HepG2 (cell line): ENCODE results near the gene BCAS1.

Experiments used
- ATF7 ChIP-seq, 2 experiments: fragments of 450-650 bp in 1 of 2; sonication (generic) in 1 of 2; formaldehyde crosslinking in 1 of 2; IDR thresholded peaks; 2 replicates each; pipeline versions ENCODE4 v1.4.0 to v1.6.1; 2016 to 2020; ENCODE audit warnings: antibody characterized with exemption in 1 of 2, mild to moderate bottlenecking in 1 of 2, missing genetic modification reagents in 1 of 2
- BCL6 ChIP-seq: IDR thresholded peaks from 2 replicates; pipeline ENCODE4 v1.6.1; 2016; ENCODE audit warnings: missing genetic modification reagents, missing compliant biosample characterization
- FLYWCH1 ChIP-seq: sonication (generic); formaldehyde crosslinking; IDR thresholded peaks from 2 replicates; pipeline ENCODE4 v1.8.1; 2023; ENCODE audit warnings: mild to moderate bottlenecking, missing genetic modification reagents
- GABPA ChIP-seq, 2 experiments: IDR thresholded peaks; 2 replicates each; pipeline ENCODE4 v1.6.1; 2011 to 2016; ENCODE audit warnings: low read depth in 2 of 2, low read length in 1 of 2, missing biosample characterization in 1 of 2, missing genetic modification characterization in 1 of 2
- KLF12 ChIP-seq: sonication (generic); formaldehyde crosslinking; IDR thresholded peaks from 2 replicates; pipeline ENCODE4 v1.4.0; 2020; ENCODE audit warnings: missing genetic modification reagents, borderline replicate concordance
- POLR2AphosphoS2 ChIP-seq: IDR thresholded peaks from 2 replicates; pipeline ENCODE4 v1.6.1; 2011; ENCODE audit warnings: low read depth, low read length, improper control_type of control experiment
- PRMT3 ChIP-seq: sonication (generic); formaldehyde crosslinking; IDR thresholded peaks from 2 replicates; pipeline ENCODE4 v1.8.1; 2022; ENCODE audit warnings: low read depth, mild to moderate bottlenecking, moderate library complexity, missing genetic modification reagents, borderline replicate concordance
- SMC3 ChIP-seq: IDR thresholded peaks from 2 replicates; pipeline ENCODE4 v1.6.1; 2011; ENCODE audit warnings: low read length, improper control_type of control experiment
- THRA ChIP-seq: sonication (generic); formaldehyde crosslinking; IDR thresholded peaks from 2 replicates; pipeline ENCODE4 v1.4.0; 2020; ENCODE audit warnings: missing genetic modification reagents, borderline replicate concordance
- ZBTB33 ChIP-seq: sonication (generic); formaldehyde crosslinking; IDR thresholded peaks from 2 replicates; pipeline ENCODE4 v1.4.0; 2020; ENCODE audit warnings: missing genetic modification reagents
- ZHX1 ChIP-seq: sonication (generic); formaldehyde crosslinking; IDR thresholded peaks from 2 replicates; pipeline ENCODE4 v1.8.1; 2022; ENCODE audit warnings: low read depth, mild to moderate bottlenecking, missing genetic modification reagents
- ZMAT5 ChIP-seq: sonication (generic); formaldehyde crosslinking; IDR thresholded peaks from 2 replicates; pipeline ENCODE4 v1.5.0; 2020; ENCODE audit warnings: mild to moderate bottlenecking, low read depth, missing genetic modification reagents, borderline replicate concordance

GRCh38 chr20:54054516-54054915, 15.9 kb downstream of the BCAS1 start:
- TF ChIP-seq ZBTB33 (CRISPR knock-in tag): no peak
- no peak for TF ChIP-seq FLYWCH1 (CRISPR knock-in tag)
- TF ChIP-seq POLR2AphosphoS2: no peak
- no peak for TF ChIP-seq ZMAT5
- TF ChIP-seq BCL6: no peak
- no peak for TF ChIP-seq ZHX1
- no peak for TF ChIP-seq GABPA (IDR thresholded peaks at IDR 0.05; ENCODE audit: low read depth, low read length)
- no peak for TF ChIP-seq GABPA (CRISPR knock-in tag; IDR thresholded peaks at IDR 0.05; ENCODE audit: low read depth)
- TF ChIP-seq PRMT3 (CRISPR knock-in tag): no peak
- TF ChIP-seq SMC3: no peak
- TF ChIP-seq KLF12: no peak
- TF ChIP-seq ATF7 (IDR thresholded peaks at IDR 0.05): no peak
- TF ChIP-seq ATF7 (CRISPR knock-in tag; IDR thresholded peaks at IDR 0.05): no peak
- no peak for TF ChIP-seq THRA (CRISPR knock-in tag)
